MCF 10A (cell line): Measurements from ENCODE around the gene ETV2. TPM values are rescaled to one million over a fixed set of nuclear protein-coding genes. Genes with fewer than 3 reads are reported as not detected.

Experiments
- BruUV-seq: library from RNA; stranded (reverse); fragments of 400-500 nt; replicated peaks from 2 replicates; lab custom pipeline; 2021; lab: Mats Ljungman, UMichigan
- CTCF ChIA-PET: fragments of 300-600 bp; sonication (Branson Sonifier 250); formaldehyde crosslinking; extraction: SDS; loops from one replicate; lab custom pipeline; 2021; ENCODE audit warnings: antibody characterized with exemption, inconsistent platforms; lab: Yijun Ruan, JAX
- POLR2A ChIA-PET: fragments of 300-600, 350-650 bp; sonication (Branson Sonifier 250); formaldehyde crosslinking; extraction: SDS; loops from one replicate; lab custom pipeline; 2020; ENCODE audit warnings: antibody characterized with exemption, inconsistent platforms; lab: Yijun Ruan, JAX
- DNase-seq: peaks from one replicate; pipeline ENCODE4 v3.0.0-alpha.2; 2018; ENCODE audit not compliant: unreplicated experiment
- H3K27ac Mint-ChIP-seq: one replicate; pipeline ENCODE4 v1.8.0; 2022; ENCODE audit warnings: mild to moderate bottlenecking, low read depth, mixed read lengths; ENCODE audit not compliant: unreplicated experiment
- H3K27me3 Mint-ChIP-seq: one replicate; pipeline ENCODE4 v1.8.0; 2022; ENCODE audit warnings: mixed read lengths; ENCODE audit not compliant: insufficient read depth, unreplicated experiment
- H3K36me3 Mint-ChIP-seq: one replicate; pipeline ENCODE4 v1.8.0; 2022; ENCODE audit warnings: mild to moderate bottlenecking, moderate library complexity, mixed read lengths; ENCODE audit not compliant: insufficient read depth, unreplicated experiment
- H3K4me1 Mint-ChIP-seq: one replicate; pipeline ENCODE4 v1.8.0; 2022; ENCODE audit warnings: mixed read lengths; ENCODE audit not compliant: insufficient read depth, unreplicated experiment
- H3K4me3 Mint-ChIP-seq: one replicate; pipeline ENCODE4 v1.8.0; 2022; ENCODE audit warnings: mild to moderate bottlenecking, moderate library complexity, mixed read lengths; ENCODE audit not compliant: unreplicated experiment
- H3K9me3 Mint-ChIP-seq: one replicate; pipeline ENCODE4 v1.8.0; 2022; ENCODE audit warnings: mixed read lengths; ENCODE audit not compliant: unreplicated experiment
- CTCF ChIP-seq: fragments of 200-600 bp; IDR thresholded peaks from one replicate; pipeline ENCODE4 v1.8.0; 2022; ENCODE audit warnings: antibody characterized with exemption, mild to moderate bottlenecking; ENCODE audit not compliant: unreplicated experiment
- intact Hi-C: fragments of 100-400 bp; cut with micrococcal nuclease; formaldehyde crosslinking; loops from 2 replicates; pipeline ENCODE4 v1.14.1; 2022
- total RNA-seq: library from RNA; stranded (reverse); gene quantifications from 2 replicates; pipeline ENCODE4 v1.2.3, GENCODE V29; 2022

ETV2 gene
- total RNA-seq, 1 experiment from 2014 or later, result 0.44 TPM

GRCh38 chr19:35655600-35655999 lies 14.1 kb downstream of the ETV2 start:
- DNase-seq, result no peak
- Mint-ChIP-seq H3K27ac (no peak overlapping the region), H3K9me3 (no peaks in the 10 kb centered on the region), H3K27me3 (no peaks in the 10 kb centered on the region), H3K4me1 (no peaks in the 10 kb centered on the region), H3K36me3 (peaks cover 97% of the 10 kb centered on the region), H3K4me3 (no peak overlapping the region)
- ChIA-PET CTCF (interaction anchor here (0.5 kb wide), 1 partner anchor 54 kb away, joined by 3 read pairs; no protein-coding TSS in a partner anchor), POLR2A (interaction anchor here (1.0 kb wide), 1 partner anchor 147 kb away, joined by 5 read pairs; no protein-coding TSS in a partner anchor)
- no TSS peak for BruUV-seq
- no peak for TF ChIP-seq CTCF
- intact Hi-C loops, result no loop called here

- Mint-ChIP-seq H3K27ac (no peak overlapping the region), H3K9me3 (no peaks in the 10 kb centered on the region), H3K4me3 (no peak overlapping the region), H3K27me3 (no peaks in the 10 kb centered on the region), H3K36me3 (peaks cover 98% of the 10 kb centered on the region), H3K4me1 (no peaks in the 10 kb centered on the region)
- BruUV-seq, result no TSS peak
- no peak for TF ChIP-seq CTCF
- CTCF ChIA-PET, result no interaction called here
- POLR2A ChIA-PET, result interaction anchor here (0.7 to 1.5 kb wide), 3 partner anchors 8 to 148 kb away, joined by 3 to 11 read pairs (median 5); partner anchors contain the start of gene COX6B1
- DNase-seq, result no peak
- intact Hi-C loops, result no loop called here
Measured at GRCh38 chr19:35656700-35657099, 15.2 kb downstream of the ETV2 start.

GRCh38 chr19:35657904-35658700 lies 16.6 kb downstream of the ETV2 start:
- TF ChIP-seq CTCF, result no peak
- no TSS peak for BruUV-seq
- no peak for DNase-seq
- ChIA-PET POLR2A (no interaction called here), CTCF (interaction anchor here (1.0 kb wide), 1 partner anchor 35 kb away, joined by 3 read pairs; no protein-coding TSS in a partner anchor)
- Mint-ChIP-seq H3K9me3 (no peaks in the 10 kb centered on the region), H3K36me3 (peaks cover 93% of the 10 kb centered on the region), H3K27me3 (no peaks in the 10 kb centered on the region), H3K4me1 (no peaks in the 10 kb centered on the region), H3K27ac (no peak overlapping the region), H3K4me3 (no peak overlapping the region)
- intact Hi-C loops, result no loop called here

- intact Hi-C loops, result no loop called here
- no TSS peak for BruUV-seq
- ChIA-PET CTCF (interaction anchor here (0.6 to 1.3 kb wide), 3 partner anchors 10 to 308 kb away, joined by 3 to 5 read pairs (median 4); no protein-coding TSS in a partner anchor), POLR2A (interaction anchor here (0.9 to 1.4 kb wide), 3 partner anchors 8 to 202 kb away, joined by 3 read pairs; partner anchors contain the start of gene COX6B1)
- TF ChIP-seq CTCF, result no peak
- DNase-seq, result no peak
- H3K9me3 Mint-ChIP-seq, result no peaks in the 10 kb centered on the region
- H3K36me3 Mint-ChIP-seq, result peaks cover 64% of the 10 kb centered on the region
- H3K27me3 Mint-ChIP-seq, result no peaks in the 10 kb centered on the region
- H3K4me1 Mint-ChIP-seq, result no peaks in the 10 kb centered on the region
- H3K27ac Mint-ChIP-seq, result no peak overlapping the region
- no peak overlapping the region for H3K4me3 Mint-ChIP-seq
Measured at GRCh38 chr19:35661995-35662340, 20.4 kb downstream of the ETV2 start.
